Ishikawa (cell line): Measurements from ENCODE around the gene CD9.

ENCODE experiments used
- CEBPB ChIP-seq: IDR thresholded peaks from 2 replicates; pipeline ENCODE4 v1.6.1; 2012
- EGR1 ChIP-seq: IDR thresholded peaks from 2 replicates; pipeline ENCODE4 v1.6.1; 2012
- EP300 ChIP-seq: IDR thresholded peaks from 2 replicates; pipeline ENCODE4 v1.6.1; 2012; ENCODE audit warnings: borderline replicate concordance
- REST ChIP-seq: IDR thresholded peaks from 2 replicates; pipeline ENCODE4 v1.6.1; 2012; ENCODE audit warnings: low read depth, mild to moderate bottlenecking

GRCh38 chr12:6171409-6172015 is 28.7 kb upstream of the CD9 start:
- TF ChIP-seq REST (no peak), EGR1 (no peak), CEBPB (no peak), EP300 (no peak)
